ENCODE data around the gene OXCT1. TPM values are rescaled to one million over a fixed set of nuclear protein-coding genes. Genes with fewer than 3 reads are reported as not detected.

Gene OXCT1
- 20.6 to 23.1 TPM (median 20.9 TPM) in 3 replicates for total RNA-seq (2021)
- percentile 68 among the genes with signal in this experiment for Bru-seq, nascent RNA
- long read RNA-seq, experiment 1, transcript OXCT1-201 (17 exons, 3,388 nt) = major isoform, 91 of 121 reads
- long read RNA-seq, experiment 1, partial matches to known transcripts = 12 of 121 reads
- long read RNA-seq, experiment 1, other reads (novel, unspliced or antisense) = 15 of 121 reads
- long read RNA-seq, experiment 2, transcript OXCT1-201 (17 exons, 3,388 nt) = major isoform, 14 of 34 reads
- long read RNA-seq, experiment 2, partial matches to known transcripts = 6 of 34 reads
- long read RNA-seq, experiment 2, other reads (novel, unspliced or antisense) = 13 of 34 reads
- long read RNA-seq, experiment 3, transcript OXCT1-201 (17 exons, 3,388 nt) = major isoform, 24 of 32 reads
- long read RNA-seq, experiment 3, partial matches to known transcripts = 2 of 32 reads
- long read RNA-seq, experiment 3, other reads (novel, unspliced or antisense) = 5 of 32 reads

- H3K27me3 Mint-ChIP-seq (ENCODE audit: low read depth) = peaks cover 43% of the 10 kb centered on the region
- POLR2A ChIA-PET = interaction anchor here (1.0 to 1.5 kb wide), 2 partner anchors 34 kb away, joined by 3 to 7 read pairs; partner anchors contain the start of gene RIMOC1
- TF ChIP-seq E2F5 (CRISPR knock-in tag; IDR thresholded peaks at IDR 0.05) (peak; percentile 58), TEAD4 (CRISPR knock-in tag; IDR thresholded peaks at IDR 0.05) (no peak), ATF6 (CRISPR knock-in tag; IDR thresholded peaks at IDR 0.05) (no peak), CBFB (CRISPR knock-in tag; IDR thresholded peaks at IDR 0.05; ENCODE audit: low read depth) (no peak), MLX (CRISPR knock-in tag; IDR thresholded peaks at IDR 0.05) (no peak), MYBL2 (CRISPR knock-in tag; IDR thresholded peaks at IDR 0.05) (peak; percentile 81; the same call in 1 of the 2 replicates), IRF2 (CRISPR knock-in tag; IDR thresholded peaks at IDR 0.05; ENCODE audit: borderline replicate concordance, low read depth) (no peak), ESRRA (CRISPR knock-in tag; IDR thresholded peaks at IDR 0.05; ENCODE audit: borderline replicate concordance) (peak; percentile 79; the same call in 1 of the 2 replicates), SP1 (CRISPR knock-in tag; conservative IDR thresholded peaks at IDR 0.05) (no peak), USF1 (CRISPR knock-in tag; IDR thresholded peaks at IDR 0.05) (peak; percentile 30; the same call in 1 of the 2 replicates), E2F1 (CRISPR knock-in tag; IDR thresholded peaks at IDR 0.05) (peak; percentile 73; the same call in 1 of the 2 replicates), CREM (CRISPR knock-in tag; IDR thresholded peaks at IDR 0.05) (0 out of 2 replicates have a peak, but pooled peaks have one; percentile 24), GTF2I (CRISPR knock-in tag; conservative IDR thresholded peaks at IDR 0.05) (no peak), KAT7 (CRISPR knock-in tag; IDR thresholded peaks at IDR 0.05; ENCODE audit: borderline replicate concordance) (peak; percentile 63; the same call in 1 of the 2 replicates), AFF4 (CRISPR knock-in tag; IDR thresholded peaks at IDR 0.05; ENCODE audit: borderline replicate concordance) (no peak)
- TF ChIP-seq, protein P1, sequence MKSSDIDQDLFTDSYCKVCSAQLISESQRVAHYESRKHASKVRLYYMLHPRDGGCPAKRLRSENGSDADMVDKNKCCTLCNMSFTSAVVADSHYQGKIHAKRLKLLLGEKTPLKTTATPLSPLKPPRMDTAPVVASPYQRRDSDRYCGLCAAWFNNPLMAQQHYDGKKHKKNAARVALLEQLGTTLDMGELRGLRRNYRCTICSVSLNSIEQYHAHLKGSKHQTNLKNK (CRISPR knock-in tag; IDR thresholded peaks at IDR 0.05) = no peak
- TF ChIP-seq, protein P2, sequence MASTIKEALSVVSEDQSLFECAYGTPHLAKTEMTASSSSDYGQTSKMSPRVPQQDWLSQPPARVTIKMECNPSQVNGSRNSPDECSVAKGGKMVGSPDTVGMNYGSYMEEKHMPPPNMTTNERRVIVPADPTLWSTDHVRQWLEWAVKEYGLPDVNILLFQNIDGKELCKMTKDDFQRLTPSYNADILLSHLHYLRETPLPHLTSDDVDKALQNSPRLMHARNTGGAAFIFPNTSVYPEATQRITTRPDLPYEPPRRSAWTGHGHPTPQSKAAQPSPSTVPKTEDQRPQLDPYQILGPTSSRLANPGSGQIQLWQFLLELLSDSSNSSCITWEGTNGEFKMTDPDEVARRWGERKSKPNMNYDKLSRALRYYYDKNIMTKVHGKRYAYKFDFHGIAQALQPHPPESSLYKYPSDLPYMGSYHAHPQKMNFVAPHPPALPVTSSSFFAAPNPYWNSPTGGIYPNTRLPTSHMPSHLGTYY (CRISPR knock-in tag; IDR thresholded peaks at IDR 0.05) = no peak
- TF ChIP-seq, protein P3, sequence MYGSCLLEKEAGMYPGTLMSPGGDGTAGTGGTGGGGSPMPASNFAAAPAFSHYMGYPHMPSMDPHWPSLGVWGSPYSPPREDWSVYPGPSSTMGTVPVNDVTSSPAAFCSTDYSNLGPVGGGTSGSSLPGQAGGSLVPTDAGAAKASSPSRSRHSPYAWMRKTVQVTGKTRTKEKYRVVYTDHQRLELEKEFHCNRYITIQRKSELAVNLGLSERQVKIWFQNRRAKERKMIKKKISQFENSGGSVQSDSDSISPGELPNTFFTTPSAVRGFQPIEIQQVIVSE (CRISPR knock-in tag; IDR thresholded peaks at IDR 0.05; ENCODE audit: borderline replicate concordance) = no peak
- TF ChIP-seq, protein P4, sequence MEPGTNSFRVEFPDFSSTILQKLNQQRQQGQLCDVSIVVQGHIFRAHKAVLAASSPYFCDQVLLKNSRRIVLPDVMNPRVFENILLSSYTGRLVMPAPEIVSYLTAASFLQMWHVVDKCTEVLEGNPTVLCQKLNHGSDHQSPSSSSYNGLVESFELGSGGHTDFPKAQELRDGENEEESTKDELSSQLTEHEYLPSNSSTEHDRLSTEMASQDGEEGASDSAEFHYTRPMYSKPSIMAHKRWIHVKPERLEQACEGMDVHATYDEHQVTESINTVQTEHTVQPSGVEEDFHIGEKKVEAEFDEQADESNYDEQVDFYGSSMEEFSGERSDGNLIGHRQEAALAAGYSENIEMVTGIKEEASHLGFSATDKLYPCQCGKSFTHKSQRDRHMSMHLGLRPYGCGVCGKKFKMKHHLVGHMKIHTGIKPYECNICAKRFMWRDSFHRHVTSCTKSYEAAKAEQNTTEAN (CRISPR knock-in tag; IDR thresholded peaks at IDR 0.05) = peak; percentile 75; the same call in 1 of the 2 replicates
These were observed at the start of gene OXCT1 for GRCh38 chr5:41869724-41870626. Gene OXCT1, minus strand, starts transcription at chr5:41870425. Its CDS starts 67 bp downstream, at chr5:41870358.

More at GRCh38 chr5:41869724-41870626, at the start of gene OXCT1:
- no peak within 1 kb of the TSS for H3K27ac Mint-ChIP-seq
- peak within 1 kb of the TSS; percentile 83 for H3K4me3 Mint-ChIP-seq
- H3K9me3 Mint-ChIP-seq = peaks cover 4% of the 10 kb centered on the region; the same call in 1 of the 2 replicates
- H3K36me3 Mint-ChIP-seq = no peaks in the 10 kb centered on the region
- DNase-seq (ENCODE audit: low spot score) (peak; percentile 82), ATAC-seq (peak; percentile 79)
- CTCF ChIA-PET = interaction anchor here (2.2 kb wide), 1 partner anchor 187 kb away, joined by 6 read pairs; no protein-coding TSS in a partner anchor
- H3K4me1 Mint-ChIP-seq = peaks cover 9% of the 10 kb centered on the region

Data from WTC11 (cell line).